ENCODE data around the gene CYRIA.

- TF ChIP-seq POLR2A (IDR thresholded peaks at IDR 0.05): no peak
- TF ChIP-seq CTCF (IDR thresholded peaks at IDR 0.05): no peak
Measured at GRCh38 chr2:16644221-16644925, 21.3 kb downstream of the CYRIA start.

All from heart left ventricle (tissue), 13 donors.